ENCODE data around the gene VWA1. TPM values are rescaled to one million over a fixed set of nuclear protein-coding genes. Genes with fewer than 3 reads are reported as not detected.
"Not testable (repeated sequence)": the region's sequence is repeated elsewhere in the genome, so short reads cannot be mapped to it uniquely, and the experiment has no call there.

The VWA1 gene
- polyA plus RNA-seq, 4 donors = 53.9 to 92.3 (median 63.1) TPM

DNA sequence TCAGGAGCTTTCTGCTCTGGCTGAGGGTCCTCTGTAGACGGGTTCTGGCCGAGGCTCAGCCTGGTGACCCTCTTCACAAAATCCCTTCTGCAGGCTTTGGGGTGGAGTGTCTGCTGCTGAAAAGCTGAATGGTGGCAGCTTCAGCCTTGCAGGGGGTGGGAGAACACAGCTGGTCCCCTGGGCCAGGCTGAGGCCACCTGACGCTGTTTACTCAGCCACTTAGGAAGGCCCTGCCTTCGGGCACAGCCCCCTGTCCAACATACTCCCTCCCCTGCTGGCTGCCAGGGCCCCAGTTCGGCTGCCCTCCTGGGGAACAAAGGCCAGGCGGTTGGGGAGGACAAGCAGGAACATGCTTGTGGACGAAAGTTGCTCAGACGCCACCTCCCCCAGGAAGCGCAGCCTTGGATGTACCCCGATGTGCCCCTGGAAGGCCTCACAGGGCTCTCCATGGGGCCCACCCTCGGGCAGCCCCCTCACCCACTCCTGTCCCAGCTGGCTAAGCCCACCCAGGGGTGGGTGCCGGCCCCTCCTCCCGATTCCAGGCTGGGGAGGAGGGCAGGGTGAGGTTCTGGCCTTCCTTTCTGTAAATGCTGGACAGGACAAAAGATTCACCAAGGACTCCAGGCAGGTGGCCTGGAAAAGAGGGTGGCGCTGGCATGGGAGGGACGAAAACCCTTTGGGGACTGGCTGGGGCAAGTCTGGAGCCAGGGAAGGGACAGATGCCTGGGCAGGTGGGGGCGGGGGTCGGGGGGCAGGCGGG, 14.2 kb upstream of the VWA1 start, which contains the start of gene ANKRD65:
Gene ANKRD65 (minus strand): TSS at position 130 of the 760 bp plus-strand sequence. CDS start 271 bp downstream, outside the sequence.
- DNase-seq (ENCODE audit: low read depth in 4 of 4, low spot score in 3 of 4) = no peak

DNA sequence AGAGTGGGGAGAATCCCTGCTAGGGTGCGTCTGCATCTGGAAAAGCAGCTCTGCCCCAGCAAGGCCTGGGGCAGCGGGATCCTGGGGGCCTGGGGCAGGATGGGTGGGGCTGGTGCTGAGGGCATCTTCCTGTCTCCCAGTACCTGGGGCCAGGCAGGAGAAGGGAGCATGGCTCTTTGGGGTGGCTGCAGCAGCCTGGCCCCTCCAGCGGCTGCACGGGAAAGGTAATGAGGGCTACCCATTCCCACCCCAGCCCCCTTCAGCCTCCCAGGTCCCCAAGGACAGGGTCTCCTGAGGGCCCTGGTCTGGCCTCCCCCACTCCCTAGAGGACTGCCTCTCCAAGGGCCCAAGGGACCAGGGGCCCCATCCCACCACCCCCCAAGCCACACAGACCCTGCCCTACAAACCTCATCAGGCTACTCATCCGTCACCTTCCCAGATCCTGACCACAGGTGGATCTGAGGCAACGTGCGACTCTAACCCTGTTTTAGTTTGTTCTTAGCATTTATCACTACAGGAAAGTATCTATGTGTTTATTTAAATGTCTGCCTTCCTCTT, 13.5 kb upstream of the VWA1 start:
- DNase-seq (ENCODE audit: low read depth in 4 of 4, low spot score in 3 of 4) = no peak

DNA sequence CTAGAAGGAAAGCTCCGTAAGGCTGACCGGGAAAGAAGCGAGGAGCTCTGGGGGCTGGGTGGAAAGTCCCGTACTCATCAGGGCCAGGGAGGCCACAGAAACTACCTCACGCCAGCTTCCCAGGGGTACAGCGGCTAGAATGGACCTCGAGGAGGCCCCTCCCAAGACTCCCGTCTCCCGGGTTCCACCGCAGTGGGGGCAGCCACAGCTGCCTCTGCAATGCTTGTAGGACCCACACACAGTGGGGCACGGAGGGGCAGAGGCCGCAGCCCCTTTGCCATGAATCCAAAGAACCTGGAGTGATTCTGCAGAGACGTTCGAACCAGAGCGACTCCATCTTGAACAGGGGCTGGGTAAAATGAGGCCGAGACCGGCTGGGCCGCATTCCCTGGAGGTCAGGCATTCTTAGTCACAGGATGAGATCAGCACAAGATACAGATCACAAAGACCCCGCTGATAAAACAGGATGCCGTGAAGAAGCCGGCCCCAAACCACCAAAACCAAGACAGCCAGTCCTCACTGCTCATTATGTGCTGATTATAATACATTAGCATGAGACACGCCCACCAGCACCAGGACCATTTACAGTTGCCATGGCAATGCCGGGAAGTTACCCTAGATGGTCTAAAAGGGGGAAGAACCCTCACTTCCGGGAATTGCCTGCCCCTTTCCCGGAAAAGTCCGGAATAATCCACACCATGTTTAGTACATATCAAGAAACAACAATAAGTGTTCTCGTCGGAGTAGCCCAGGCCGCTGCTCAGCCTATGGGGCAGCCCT, 12.8 kb upstream of the VWA1 start:
- DNase-seq (ENCODE audit: low read depth in 4 of 4, low spot score in 3 of 4) = no peak

DNA sequence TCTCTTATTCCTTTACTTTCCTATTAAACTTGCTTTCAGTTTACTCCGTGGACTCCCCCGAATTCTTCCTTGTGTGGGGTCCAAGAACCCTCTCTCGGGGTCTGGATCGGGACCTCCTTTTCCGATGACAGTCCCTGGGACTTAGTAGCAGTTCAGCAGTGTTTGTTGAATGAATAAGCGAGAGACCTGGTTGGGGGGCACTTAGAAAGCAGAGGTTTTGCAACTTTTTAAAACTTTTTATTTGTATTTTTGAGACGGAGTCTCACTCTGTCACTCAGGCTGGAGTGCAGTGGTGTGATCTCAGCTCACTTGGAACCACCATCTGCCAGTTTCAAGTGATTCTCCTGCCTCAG, 12.3 kb upstream of the VWA1 start:
- no peak for DNase-seq (ENCODE audit: low read depth in 4 of 4, low spot score in 3 of 4)

DNA sequence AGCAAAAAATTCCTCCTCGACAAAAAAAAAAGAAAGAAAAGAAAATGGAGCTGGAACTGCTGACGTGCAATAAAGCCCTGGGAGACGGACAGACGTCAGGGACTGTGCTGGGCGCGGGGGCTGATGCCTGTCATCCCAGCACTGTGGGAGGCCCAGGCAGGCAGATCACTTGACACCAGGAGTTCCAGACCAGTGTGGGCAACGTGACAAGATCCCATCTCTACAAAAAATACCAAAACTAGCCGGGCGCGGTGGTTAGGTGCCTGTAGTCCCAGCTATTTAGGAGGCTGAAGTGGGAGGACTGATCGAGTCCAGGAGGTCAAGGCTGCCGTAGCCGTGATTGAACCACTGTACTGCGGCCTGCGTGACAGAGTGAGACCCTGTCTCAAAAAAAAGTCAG, 10.8 kb upstream of the VWA1 start:
- DNase-seq (ENCODE audit: low read depth in 4 of 4, low spot score in 3 of 4) = no peak

DNA sequence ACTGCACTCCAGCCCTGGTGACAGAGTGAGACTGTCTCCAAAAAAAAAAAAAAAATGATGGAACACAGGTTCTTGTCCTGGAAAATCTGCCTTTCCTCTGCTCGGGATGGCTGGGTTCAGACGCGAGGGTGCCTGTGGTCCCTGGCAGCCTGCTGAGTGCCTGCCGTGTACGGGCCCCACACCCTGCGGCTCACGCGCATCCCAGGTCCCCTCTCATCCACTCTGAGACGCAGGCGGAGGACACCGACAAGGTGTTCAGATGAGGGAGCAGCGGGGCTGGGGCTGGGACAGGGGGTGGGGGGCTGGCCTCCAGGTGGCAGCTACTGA, 10.1 kb upstream of the VWA1 start:
- no peak for DNase-seq (ENCODE audit: low read depth in 4 of 4, low spot score in 3 of 4)

DNA sequence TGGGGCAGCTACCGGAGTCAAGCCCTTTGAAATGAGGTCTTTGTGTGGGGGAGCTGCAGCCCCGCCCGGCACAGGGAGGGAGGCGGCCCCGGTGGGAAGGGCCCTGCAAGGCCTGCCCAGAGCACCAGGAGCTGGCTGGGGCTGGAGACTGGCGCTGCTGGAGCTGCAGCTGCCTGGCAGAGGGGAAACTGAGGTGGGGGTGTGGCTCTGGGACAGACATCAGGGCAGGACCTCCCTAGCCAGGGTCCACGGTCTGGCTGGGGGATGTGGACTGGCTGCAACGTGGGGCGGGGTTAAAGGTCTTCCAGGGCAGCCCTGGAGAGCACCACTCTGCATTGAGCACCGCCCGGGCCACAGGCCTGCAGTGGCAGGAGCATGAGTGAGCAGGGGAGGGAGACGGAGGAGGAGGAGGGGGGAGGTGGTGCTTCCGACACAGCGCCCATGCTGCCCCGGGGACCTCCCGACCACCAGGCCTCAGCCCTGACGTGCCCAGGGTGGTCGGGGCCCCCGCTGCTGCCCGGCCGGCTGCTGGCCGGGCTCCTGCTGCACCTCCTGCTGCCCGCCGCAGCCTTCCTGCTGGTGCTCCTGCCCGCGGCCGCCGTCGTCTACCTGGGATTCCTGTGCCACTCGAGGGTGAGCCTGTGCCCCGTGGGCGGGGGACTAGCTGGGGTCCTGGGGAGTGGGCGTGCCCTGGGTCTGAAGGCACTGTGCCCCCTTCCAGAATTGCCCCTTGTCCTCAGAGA, 9.6 kb upstream of the VWA1 start:
- no peak for DNase-seq (ENCODE audit: low read depth in 4 of 4, low spot score in 3 of 4)

DNA sequence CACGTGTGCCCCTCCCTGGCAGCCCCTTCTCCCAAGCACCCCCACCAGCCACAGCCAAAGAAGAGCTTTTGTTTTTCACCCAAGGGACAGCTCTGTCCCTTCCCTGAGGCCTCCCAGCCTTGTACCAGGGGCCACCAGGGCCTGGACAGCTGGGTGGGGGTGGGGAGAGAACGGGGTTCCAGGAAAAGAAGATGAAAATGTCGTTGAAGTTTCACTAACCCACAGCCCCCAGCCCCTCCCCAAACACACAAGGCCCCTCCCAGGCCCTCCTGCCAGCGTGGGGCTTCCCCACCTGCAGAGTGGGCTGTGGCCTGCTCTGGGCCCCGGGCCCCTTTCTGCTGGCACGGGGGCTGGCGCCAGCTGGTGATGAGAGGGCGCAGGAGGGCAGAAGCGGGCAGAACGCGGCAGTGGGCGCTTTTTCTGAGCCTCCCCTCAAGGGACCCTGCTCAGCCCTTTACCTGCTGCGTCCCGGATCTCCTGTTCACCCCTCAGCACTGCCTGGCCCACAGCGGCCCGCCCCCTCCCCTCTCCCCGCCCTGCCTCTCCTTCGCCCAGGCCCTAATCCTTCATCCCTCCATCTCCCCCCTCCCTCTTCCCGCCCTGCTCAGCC, 8.9 kb upstream of the VWA1 start:
- DNase-seq (ENCODE audit: low read depth in 4 of 4, low spot score in 3 of 4) = no peak

DNA sequence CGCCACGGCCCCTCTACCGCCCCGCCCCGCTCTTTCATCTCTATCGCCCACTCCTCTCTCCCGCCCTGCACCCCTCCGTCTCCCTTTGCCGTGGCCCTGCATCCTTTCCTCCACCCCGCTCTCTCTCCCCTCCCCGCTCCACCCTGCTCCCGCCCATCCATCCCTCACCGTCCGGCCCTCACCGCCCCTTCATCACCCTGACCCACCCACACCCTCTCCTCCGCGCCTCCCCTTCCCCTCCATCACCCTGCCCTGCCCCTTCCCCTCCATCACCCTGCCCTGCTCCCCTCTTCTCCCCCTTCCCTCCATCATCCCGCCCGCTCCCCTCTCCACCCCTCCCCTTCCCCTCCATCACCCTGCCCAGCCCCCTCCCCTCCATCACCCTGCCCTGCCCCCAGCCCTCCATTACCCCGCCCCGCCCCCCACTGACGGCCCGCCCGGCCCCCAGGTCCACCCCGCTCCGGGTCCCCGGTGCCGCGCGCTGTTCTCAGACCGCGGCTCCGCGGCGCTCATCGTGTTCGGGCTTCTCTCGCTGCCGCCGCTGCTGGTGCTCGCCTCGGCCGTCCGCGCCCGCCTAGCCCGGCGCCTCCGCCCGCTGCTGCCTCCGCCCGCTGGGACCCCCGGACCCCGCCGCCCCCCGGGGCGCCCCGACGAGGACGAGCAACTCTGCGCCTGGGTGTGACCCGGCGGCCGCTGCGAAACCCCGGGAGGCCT, 8.2 kb upstream of the VWA1 start:
- DNase-seq (ENCODE audit: low read depth in 4 of 4, low spot score in 3 of 4) = no peak

DNA sequence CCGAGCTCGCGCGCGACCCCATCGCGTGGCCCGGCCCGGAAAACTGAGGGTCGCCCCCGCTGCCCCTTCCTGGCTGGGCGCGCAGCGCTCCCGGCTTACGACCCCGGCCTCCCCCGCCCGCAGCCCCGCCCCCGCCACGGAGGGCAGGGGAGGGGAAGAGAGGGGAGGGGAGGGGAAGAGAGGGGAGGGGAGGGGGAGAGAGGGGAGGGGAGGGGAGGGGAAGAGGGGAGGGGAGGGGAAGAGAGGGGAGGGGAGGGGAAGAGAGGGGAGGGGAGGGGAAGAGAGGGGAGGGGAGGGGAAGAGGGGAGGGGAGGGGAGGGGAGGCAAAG, 7.7 kb upstream of the VWA1 start:
- DNase-seq (ENCODE audit: low read depth in 4 of 4, low spot score in 3 of 4) = no peak

DNA sequence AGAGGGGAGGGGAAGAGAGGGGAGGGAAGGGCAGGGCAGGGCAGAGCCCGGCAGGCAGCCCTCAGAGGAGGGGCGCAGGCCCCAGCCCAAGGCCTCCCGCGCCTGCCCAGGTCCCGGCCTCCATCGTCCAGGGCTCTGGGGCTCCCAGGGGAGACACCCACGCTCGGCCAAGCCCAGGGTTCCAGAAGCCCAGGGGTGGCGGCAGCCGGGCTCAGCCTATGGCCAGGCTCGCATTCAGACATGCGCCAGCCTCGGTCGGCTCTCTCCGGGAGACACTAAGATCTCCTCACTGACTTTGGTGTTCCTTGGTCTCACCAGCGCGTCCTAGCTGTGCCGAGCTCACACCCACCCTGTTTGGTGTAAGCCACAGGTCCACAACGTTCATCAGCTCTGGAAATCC, 7.3 kb upstream of the VWA1 start:
- no peak for DNase-seq (ENCODE audit: low read depth in 4 of 4, low spot score in 3 of 4)

DNA sequence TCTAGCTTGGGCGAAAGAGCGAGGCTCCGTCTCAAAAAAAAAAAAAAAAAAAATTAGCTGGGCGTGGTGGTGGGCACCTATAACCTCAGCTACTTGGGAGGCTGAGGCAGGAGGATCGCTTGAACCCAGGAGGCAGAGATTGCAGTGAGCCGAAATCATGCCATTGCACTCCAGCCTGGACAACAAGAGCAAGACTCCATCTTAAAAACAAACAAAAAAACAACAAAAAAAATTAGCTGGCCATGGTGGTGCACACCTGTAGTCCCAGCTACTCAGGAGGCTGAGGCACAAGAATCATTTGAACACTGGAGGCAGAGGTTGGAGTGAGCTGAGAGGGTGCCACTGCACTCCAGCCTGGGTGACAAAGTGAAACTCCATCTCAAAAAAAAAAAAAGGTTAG, 6.5 kb upstream of the VWA1 start:
- not testable (repeated sequence) for DNase-seq (ENCODE audit: low read depth in 4 of 4, low spot score in 3 of 4)

DNA sequence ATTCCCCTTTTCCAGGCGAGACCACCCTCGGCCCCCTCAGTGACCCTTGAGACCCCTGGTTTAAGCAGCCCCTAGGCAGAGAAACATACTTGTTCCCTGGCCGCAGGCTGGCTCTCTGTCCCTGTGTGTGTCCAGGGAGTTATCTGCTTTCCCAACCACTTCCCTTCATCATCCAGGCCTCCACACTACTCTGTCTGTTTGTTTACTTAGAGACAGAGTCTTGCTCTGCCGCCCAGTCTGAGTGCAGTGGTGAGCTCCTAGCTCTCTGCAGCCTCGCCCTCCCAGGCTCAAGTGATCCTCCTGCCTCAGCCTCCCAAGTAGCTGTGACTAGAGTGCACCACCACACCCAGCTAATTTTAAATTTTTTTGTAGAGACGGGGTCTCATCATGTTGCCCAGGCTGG, 5.8 kb upstream of the VWA1 start:
- no peak for DNase-seq (ENCODE audit: low read depth in 4 of 4, low spot score in 3 of 4)

DNA sequence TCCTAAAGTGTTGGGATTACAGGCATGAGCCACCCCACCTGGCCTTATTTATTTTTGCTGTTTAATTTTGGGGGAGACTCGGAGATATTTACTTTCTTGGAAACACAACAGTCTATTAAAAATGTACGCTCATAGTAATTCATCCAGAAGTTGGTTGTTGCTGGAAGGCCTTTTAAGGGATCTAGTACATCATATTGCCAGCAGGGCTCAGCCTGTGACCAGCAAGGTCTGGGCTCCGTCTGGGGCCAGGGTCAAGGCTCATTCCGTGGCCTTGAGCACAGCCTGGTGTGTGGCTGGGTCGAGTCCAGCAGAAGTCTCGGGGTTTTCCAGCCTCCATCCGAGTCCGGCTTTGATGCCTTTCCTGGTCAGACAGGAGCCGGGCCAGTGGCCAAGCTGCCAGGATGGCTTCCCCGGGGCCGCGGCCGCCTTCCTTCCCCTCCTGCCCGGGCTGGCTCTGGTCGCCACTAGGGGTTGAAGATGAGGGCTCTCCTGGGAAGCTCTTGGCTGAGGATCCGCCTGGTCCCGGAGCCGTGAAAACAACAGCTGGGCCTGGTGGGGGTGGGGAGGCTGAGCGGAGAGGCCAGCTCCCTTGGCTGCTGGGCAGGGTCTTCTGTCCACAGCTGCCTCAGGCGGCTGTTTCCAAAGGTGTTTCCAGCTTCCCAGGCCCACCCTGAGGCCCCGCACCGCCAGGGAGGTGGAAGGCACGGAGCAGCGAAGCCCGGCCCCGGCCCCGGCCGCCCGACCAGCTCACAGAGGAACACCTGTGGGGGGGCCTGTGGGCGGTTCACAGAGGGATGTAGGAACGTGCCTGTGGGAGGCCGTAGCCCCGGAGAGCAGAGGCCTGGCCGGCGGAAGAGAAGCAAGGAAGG, 5.1 kb upstream of the VWA1 start:
- no peak for DNase-seq (ENCODE audit: low read depth in 4 of 4, low spot score in 3 of 4)

DNA sequence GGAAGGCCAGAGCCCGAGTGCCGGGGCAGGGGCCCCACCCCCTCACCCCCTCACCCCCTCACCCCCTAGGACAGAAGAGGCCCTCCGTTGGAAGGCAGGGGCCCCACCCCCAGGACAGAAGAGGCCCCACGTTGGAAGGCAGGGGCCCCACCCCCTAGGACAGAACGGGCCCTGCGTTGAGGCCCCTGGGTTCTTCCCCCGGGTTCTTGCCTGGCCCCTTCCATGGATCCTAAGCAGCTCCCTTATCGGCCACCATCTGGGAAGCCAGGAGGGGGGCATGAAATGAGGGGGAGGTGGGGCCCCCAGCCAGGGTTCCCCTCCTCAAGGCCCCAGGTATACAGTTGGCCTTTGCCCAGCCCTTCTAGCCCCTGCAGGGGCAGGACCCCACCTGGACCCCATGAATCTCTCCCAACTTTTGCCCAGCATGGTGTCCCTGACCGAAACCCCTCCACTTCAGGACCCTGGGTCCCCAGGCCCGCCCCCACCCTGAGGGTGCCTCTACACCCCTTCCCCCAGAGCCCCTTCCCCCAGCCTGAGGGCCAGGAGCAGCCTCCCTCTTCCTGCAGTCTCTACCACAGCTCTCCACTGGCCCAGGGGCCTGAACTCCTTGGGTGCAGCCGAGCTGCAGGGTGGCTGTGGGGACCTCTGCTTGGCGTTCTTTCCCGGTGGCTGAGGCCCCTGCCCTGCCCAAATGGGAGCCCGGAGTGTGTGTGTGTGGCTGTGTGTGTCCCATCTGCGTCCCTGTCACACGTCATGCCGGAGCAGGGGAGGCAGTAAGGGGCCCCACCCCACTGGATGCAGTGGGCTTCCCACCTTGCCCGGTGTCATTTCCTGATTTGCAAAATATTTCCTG, 4.3 kb upstream of the VWA1 start:
- DNase-seq (ENCODE audit: low read depth in 4 of 4, low spot score in 3 of 4) = no peak

DNA sequence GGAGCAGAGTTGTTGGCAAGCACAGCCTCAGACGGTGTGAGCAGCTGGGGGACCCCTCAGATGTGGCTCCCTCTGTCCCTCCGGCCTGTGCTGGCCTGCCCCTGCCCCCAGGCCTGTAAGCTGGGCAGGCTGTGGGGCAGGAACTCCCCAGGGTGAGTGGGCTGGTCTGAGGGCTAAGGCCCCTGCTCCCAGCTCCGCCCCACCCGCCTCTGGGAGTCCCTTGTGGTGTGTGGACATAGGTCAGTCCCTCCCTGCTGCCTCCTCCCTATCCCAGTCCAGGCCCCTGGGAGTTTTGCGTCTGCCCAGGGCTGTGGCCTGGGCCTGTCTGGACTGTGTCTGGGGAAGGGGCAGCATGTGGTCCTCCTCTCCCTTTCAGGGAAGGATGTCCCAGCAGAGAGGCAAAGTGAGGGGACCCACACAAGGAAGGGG, 3.6 kb upstream of the VWA1 start:
- no peak for DNase-seq (ENCODE audit: low read depth in 4 of 4, low spot score in 3 of 4)

DNA sequence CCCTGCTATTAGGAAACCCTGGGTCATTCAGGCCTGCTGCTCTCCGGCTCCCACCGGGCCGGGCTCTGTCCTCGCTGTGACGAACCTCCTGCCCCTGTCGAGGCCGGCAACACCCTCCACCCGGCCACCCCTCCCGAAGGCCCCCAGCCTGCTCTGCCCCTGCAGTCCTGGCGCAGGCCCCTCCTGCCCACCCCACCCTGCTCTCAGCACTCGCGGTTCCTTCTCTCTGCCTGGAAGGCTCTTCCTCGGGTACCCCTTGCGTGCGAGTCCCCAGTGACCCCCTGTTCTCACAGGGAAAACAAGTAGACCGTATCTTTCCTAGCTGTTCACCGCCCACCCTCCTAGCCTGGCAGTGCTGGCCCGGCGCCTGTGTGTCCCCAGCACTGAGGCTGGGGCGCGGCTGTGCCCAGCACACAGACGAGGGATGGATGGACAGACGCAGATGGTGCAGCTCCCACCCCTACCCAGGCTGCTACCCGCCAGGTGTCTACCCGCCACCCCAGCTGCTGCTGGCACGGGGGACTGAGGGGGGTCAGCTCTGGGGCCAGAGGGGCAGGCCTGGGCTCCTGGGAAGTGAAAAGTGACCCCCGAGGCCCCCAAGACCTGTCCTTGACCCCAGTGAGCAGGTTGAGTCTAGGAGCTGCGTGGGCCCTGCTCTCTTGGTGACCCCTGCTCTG, 3.1 kb upstream of the VWA1 start:
- no peak for DNase-seq (ENCODE audit: low read depth in 4 of 4, low spot score in 3 of 4)
